ENCODE measurements around the gene ARL9. TPM values are rescaled to one million over a fixed set of nuclear protein-coding genes. Genes with fewer than 3 reads are reported as not detected.

ARL9 gene, protein sequence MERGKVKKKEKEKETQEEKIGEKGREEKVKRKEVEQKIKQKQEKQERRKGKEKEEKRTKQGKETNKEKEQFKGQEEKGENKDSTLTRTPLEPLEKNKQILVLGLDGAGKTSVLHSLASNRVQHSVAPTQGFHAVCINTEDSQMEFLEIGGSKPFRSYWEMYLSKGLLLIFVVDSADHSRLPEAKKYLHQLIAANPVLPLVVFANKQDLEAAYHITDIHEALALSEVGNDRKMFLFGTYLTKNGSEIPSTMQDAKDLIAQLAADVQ
- 0.06 to 0.07 TPM in 2 of 5 replicates, not detected in the others for total RNA-seq (2022; extraction: Qiagen RNA extraction)

GRCh38 chr4:56505269-56506130 lies at the start of gene ARL9:
Gene ARL9 (plus strand): TSS chr4:56505791. CDS start chr4:56505863, 72 bp downstream.

DNA sequence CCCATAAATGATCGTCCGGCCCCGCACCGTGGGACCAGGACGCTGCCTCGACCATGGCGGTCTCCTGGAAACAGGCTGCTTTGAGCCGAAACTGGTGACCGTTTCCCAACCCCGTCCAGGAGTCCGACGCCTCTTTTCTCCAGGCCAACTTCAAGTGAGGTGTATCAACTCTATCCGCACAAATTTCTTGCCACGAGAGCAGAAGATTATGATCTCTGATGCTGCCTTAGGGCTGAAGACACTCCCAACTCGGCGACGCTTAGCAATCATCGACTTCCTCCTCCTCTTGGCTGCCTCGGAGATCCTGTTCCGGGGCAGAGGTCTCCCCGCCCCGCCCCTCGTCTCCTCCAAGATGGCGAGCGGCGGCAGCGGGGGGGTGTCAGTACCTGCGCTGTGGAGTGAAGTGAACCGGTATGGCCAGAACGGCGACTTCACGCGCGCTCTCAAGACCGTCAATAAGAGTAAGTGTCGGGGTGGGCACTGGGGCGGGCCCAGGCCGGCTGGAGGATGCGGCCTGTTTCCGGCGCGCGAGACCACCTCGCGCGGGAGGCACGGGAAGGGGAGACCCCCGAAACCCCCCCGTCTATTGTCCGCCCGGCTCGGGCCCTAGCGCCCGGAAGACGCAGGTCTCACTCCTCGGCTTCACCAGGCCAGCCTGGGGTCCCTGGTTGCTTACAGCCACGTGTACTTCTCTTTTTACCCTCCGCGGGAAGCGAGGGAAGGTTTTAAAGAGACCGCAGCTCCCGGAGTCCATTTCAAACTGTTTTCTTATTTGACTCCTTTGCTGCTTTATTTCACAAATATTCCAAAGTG lies 38.1 kb upstream of the ARL9 start, which contains the start of gene SRP72:
TSS of gene SRP72 (plus strand) at position 334 of the 813 bp plus-strand sequence. CDS start at position 353, 19 bp downstream.

Other genes with a start within 250 kb of the ARL9 start
- gene AASDH, start 118.3 kb upstream of the ARL9 start, total RNA-seq (2022; extraction: Qiagen RNA extraction), result 2.4 to 3.7 TPM (median 2.9 TPM) in 5 replicates
- 14.4 to 20.5 TPM (median 15.9 TPM) in 5 replicates for gene PPAT, start 70.2 kb upstream of the ARL9 start, total RNA-seq (2022; extraction: Qiagen RNA extraction)
- 114 to 144 TPM (median 123 TPM) in 5 replicates for gene PAICS, start 69.5 kb upstream of the ARL9 start, total RNA-seq (2022; extraction: Qiagen RNA extraction)
- 41.7 to 56.1 TPM (median 46.6 TPM) in 5 replicates for gene SRP72, start 38.2 kb upstream of the ARL9 start, total RNA-seq (2022; extraction: Qiagen RNA extraction)
- gene HOPX, start 175.5 kb downstream of the ARL9 start, total RNA-seq (2022; extraction: Qiagen RNA extraction), result not detected in 5 replicates

All from A549 treated with AZD2906 at 1 μM for 4 hours (cell line).